ENCODE data around the gene ADIRF. TPM values are rescaled to one million over a fixed set of nuclear protein-coding genes. Genes with fewer than 3 reads are reported as not detected.

Gene ADIRF
- total and polyA plus RNA-seq, 5 donors, result 69.0 to 215 (median 79.3) TPM

- intact Hi-C loops (cut with DNase I), result no loop called here
- peak in 1 of 3 donors; percentile 29 for DNase-seq
- no peak for ATAC-seq
- Histone ChIP-seq H3K9me3 (ENCODE audit: control insufficient read depth, low read length) (no peaks in the 10 kb centered on the region), H3K27me3 (ENCODE audit: control insufficient read depth, insufficient read depth) (no peaks in the 10 kb centered on the region), H3K27ac (ENCODE audit: low read length) (peak overlapping the region; percentile 78), H3K4me3 (ENCODE audit: low read length) (peak overlapping the region; percentile 47), H3K4me1 (ENCODE audit: control insufficient read depth, insufficient read depth, low read length) (peaks cover 8% of the 10 kb centered on the region)
- WGBS, result 68% methylated on average over 7 of the region's 7 CpGs
Observed at GRCh38 chr10:86956195-86956847, 12.0 kb upstream of the ADIRF start.

GRCh38 chr10:86956848-86957448 lies 11.3 kb upstream of the ADIRF start:
- Histone ChIP-seq H3K4me1 (ENCODE audit: control insufficient read depth, insufficient read depth, low read length) (peaks cover 8% of the 10 kb centered on the region), H3K4me3 (ENCODE audit: low read length) (peak overlapping the region; percentile 47), H3K27me3 (ENCODE audit: control insufficient read depth, insufficient read depth) (no peaks in the 10 kb centered on the region), H3K27ac (ENCODE audit: low read length) (peak overlapping the region; percentile 78), H3K9me3 (ENCODE audit: control insufficient read depth, low read length) (no peaks in the 10 kb centered on the region)
- intact Hi-C loops (cut with DNase I), result no loop called here
- ATAC-seq (no peak), DNase-seq (peak in 1 of 3 donors; percentile 43)
- WGBS, result 66% methylated on average over 7 of the region's 7 CpGs

- DNase-seq (peak; percentile 70 to 82 (median 80)), ATAC-seq (peak; percentile 7 to 37)
- Histone ChIP-seq H3K27ac (ENCODE audit: low read length) (peak within 1 kb of the TSS; percentile 78), H3K9me3 (ENCODE audit: control insufficient read depth, low read length) (no peaks in the 10 kb centered on the region), H3K27me3 (ENCODE audit: control insufficient read depth, insufficient read depth) (no peaks in the 10 kb centered on the region), H3K4me1 (ENCODE audit: control insufficient read depth, insufficient read depth, low read length) (peaks cover 8% of the 10 kb centered on the region), H3K4me3 (ENCODE audit: low read length) (peak within 1 kb of the TSS; percentile 47)
- intact Hi-C loops (cut with DNase I), result no loop called here
- 42% methylated on average over 9 of the region's 9 CpGs for WGBS
Observed at GRCh38 chr10:86957471-86958115, 10.7 kb upstream of the ADIRF start, which contains the start of gene MMRN2. TSS of gene MMRN2 (minus strand) at chr10:86957615. CDS start at chr10:86957541, 74 bp downstream.

DNA sequence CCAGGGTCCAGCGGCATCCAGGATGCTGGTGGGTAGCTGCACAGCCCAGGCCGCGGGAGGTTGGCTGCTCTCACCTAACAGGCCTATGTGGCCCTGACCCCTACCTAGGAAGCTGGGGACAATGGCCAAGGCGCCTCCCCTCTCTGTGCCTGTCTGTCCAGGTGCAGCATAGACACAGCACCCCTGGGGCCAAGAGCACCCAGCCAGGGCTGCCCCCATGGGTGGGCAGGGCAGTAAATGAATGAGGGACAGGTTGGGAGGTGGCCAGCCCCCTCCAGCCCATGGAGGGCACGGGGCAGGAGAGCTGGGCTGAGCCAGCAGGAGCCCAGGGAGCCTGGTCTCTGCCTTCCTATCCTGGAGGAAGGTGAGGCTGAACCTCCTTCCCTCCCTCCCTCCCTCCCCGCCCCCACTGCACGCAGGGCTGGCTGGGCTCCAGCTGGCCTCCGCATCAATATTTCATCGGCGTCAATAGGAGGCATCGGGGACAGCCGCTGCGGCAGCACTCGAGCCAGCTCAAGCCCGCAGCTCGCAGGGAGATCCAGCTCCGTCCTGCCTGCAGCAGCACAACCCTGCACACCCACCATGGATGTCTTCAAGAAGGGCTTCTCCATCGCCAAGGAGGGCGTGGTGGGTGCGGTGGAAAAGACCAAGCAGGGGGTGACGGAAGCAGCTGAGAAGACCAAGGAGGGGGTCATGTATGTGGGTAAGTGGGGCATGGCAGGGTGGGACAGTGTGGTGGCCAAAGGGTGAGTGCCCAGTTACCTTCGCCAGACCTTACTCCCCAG lies 10.0 kb upstream of the ADIRF start, which contains the start of gene SNCG:
Gene SNCG, plus strand, starts transcription at position 484 of the 785 bp plus-strand sequence. Its CDS starts 99 bp downstream, at position 583.
- Histone ChIP-seq H3K4me3 (ENCODE audit: low read length) (peak within 1 kb of the TSS; percentile 47), H3K9me3 (ENCODE audit: control insufficient read depth, low read length) (no peaks in the 10 kb centered on the region), H3K4me1 (ENCODE audit: control insufficient read depth, insufficient read depth, low read length) (peaks cover 7% of the 10 kb centered on the region), H3K27me3 (ENCODE audit: control insufficient read depth, insufficient read depth) (no peaks in the 10 kb centered on the region), H3K27ac (ENCODE audit: low read length) (peak within 1 kb of the TSS; percentile 74)
- intact Hi-C loops (cut with DNase I), result no loop called here
- ATAC-seq (no peak), DNase-seq (peak; percentile 60 to 86 (median 84))
- WGBS, result 31% methylated on average over 22 of the region's 22 CpGs

DNA sequence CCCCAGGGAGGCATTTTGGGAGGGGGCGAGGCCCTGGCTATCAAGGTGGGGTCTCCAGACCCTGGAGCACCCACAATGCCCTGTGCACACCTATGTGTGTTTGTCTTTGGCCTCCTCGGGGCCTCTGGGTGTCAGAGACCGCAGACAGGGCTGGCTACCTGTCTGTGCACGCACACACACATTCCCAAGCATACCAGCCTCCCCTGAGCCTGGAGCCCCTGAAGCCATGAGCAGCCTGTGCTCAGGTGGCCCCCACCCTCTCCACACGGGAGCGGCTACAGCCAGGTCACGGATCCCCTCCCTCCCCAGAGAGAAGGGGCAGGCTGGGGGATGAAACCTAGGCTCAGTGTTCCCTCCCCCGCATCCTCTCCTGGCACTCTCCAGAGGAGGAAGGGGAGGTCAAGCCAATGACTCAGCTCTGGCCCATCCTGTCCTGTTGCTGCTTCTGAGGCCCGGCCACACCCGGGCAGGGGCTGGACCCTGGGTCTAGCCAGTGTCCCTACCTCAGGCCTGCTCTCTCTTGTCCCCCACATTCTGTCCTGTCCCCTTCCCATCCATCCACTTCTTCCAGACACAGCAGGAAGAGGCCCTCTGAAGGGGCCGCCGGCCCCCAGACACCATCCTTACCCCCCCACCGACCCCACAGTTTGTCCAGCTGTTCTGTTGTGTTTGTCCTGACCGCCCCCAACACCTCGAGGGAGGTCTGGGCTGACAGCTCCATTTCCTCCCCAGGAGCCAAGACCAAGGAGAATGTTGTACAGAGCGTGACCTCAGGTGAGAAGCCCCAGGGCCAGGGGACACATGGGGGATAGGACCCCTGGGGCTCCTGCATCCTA lies 9.2 kb upstream of the ADIRF start:
- 48% methylated on average over 16 of the region's 16 CpGs for WGBS
- H3K9me3 ChIP-seq (ENCODE audit: control insufficient read depth, low read length), result no peaks in the 10 kb centered on the region
- peak overlapping the region; percentile 1 for H3K4me3 ChIP-seq (ENCODE audit: low read length)
- no peaks in the 10 kb centered on the region for H3K27me3 ChIP-seq (ENCODE audit: control insufficient read depth, insufficient read depth)
- ATAC-seq (peak; percentile 63 to 75), DNase-seq (peak; percentile 83 to 87 (median 87))
- peaks cover 2% of the 10 kb centered on the region for H3K4me1 ChIP-seq (ENCODE audit: control insufficient read depth, insufficient read depth, low read length)
- intact Hi-C loops (cut with DNase I), result no loop called here
- peak overlapping the region; percentile 19 for H3K27ac ChIP-seq (ENCODE audit: low read length)

GRCh38 chr10:86959737-86960002 lies 8.6 kb upstream of the ADIRF start:
- intact Hi-C loops (cut with DNase I), result no loop called here
- 95% methylated on average over 2 of the region's 2 CpGs for WGBS
- Histone ChIP-seq H3K27ac (ENCODE audit: low read length) (peak overlapping the region; percentile 19), H3K4me3 (ENCODE audit: low read length) (no peak overlapping the region), H3K27me3 (ENCODE audit: control insufficient read depth, insufficient read depth) (no peaks in the 10 kb centered on the region), H3K4me1 (ENCODE audit: control insufficient read depth, insufficient read depth, low read length) (no peaks in the 10 kb centered on the region), H3K9me3 (ENCODE audit: control insufficient read depth, low read length) (no peaks in the 10 kb centered on the region)
- ATAC-seq, result no peak
- DNase-seq, result no peak

DNA sequence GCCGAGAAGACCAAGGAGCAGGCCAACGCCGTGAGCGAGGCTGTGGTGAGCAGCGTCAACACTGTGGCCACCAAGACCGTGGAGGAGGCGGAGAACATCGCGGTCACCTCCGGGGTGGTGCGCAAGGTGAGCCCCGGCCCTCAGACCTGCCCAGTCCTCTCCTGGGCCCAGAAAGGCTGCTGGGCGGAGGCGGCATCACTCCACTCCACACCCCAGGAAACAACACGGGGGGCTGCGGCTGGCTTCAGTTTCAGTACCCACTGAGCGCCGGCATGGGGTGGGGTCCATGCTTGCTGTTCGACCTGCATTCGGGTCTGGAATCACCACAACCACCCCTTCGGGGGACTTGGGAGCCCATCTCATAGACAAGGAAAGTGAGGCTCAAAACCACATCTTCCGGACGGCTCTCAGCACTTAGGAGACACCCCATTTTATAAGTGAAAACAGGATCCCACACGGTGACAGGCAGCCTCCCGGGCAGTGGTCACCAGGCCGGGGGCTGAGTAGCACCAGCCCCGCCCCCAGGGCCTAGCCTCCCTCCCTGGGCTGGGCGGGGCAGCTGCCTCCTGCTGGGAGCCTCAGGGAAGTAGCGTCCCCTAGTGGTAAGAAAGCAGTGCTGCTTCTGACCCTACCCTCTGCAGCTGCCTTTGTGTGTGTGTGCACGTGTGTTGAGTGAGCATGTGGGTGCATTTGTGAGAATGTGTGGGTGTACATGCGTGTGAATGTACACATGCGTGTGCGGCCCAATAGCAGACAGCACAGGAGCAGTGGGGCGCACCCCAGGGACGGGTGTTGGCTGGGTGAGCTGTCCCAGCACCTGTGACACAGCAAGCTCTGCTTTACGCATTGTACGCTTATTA lies 8.0 kb upstream of the ADIRF start:
- 67% methylated on average over 37 of the region's 37 CpGs for WGBS
- DNase-seq (peak; percentile 73 to 84 (median 79)), ATAC-seq (peak; percentile 44 to 52)
- Histone ChIP-seq H3K9me3 (ENCODE audit: control insufficient read depth, low read length) (no peaks in the 10 kb centered on the region), H3K27ac (ENCODE audit: low read length) (peak overlapping the region; percentile 19), H3K4me1 (ENCODE audit: control insufficient read depth, insufficient read depth, low read length) (no peaks in the 10 kb centered on the region), H3K27me3 (ENCODE audit: control insufficient read depth, insufficient read depth) (no peaks in the 10 kb centered on the region), H3K4me3 (ENCODE audit: low read length) (no peak overlapping the region)
- intact Hi-C loops (cut with DNase I), result no loop called here

GRCh38 chr10:86960863-86961434 lies 7.3 kb upstream of the ADIRF start:
- DNase-seq (peak in 2 of 3 donors; percentile 47 to 48), ATAC-seq (no peak)
- Histone ChIP-seq H3K27ac (ENCODE audit: low read length) (no peak overlapping the region), H3K9me3 (ENCODE audit: control insufficient read depth, low read length) (no peaks in the 10 kb centered on the region), H3K27me3 (ENCODE audit: control insufficient read depth, insufficient read depth) (no peaks in the 10 kb centered on the region), H3K4me3 (ENCODE audit: low read length) (no peak overlapping the region), H3K4me1 (ENCODE audit: control insufficient read depth, insufficient read depth, low read length) (no peaks in the 10 kb centered on the region)
- 84% methylated on average over 9 of the region's 9 CpGs for whole genome bisulfite sequencing
- intact Hi-C loops (cut with DNase I), result no loop called here

GRCh38 chr10:86961481-86962091 lies 6.7 kb upstream of the ADIRF start:
- DNase-seq (peak in 2 of 3 donors; percentile 45 to 53), ATAC-seq (no peak)
- WGBS, result 87% methylated on average over 12 of the region's 12 CpGs
- Histone ChIP-seq H3K27ac (ENCODE audit: low read length) (no peak overlapping the region), H3K27me3 (ENCODE audit: control insufficient read depth, insufficient read depth) (no peaks in the 10 kb centered on the region), H3K9me3 (ENCODE audit: control insufficient read depth, low read length) (no peaks in the 10 kb centered on the region), H3K4me1 (ENCODE audit: control insufficient read depth, insufficient read depth, low read length) (peaks cover 2% of the 10 kb centered on the region), H3K4me3 (ENCODE audit: low read length) (no peak overlapping the region)
- intact Hi-C loops (cut with DNase I), result no loop called here

Data from right cardiac atrium (tissue), 5 donors.